Measurements from ENCODE around the gene DDX24. TPM values are rescaled to one million over a fixed set of nuclear protein-coding genes. Genes with fewer than 3 reads are reported as not detected.
A peak's percentile ranks its signal among the peaks of the same experiment; 100 is the strongest.

DDX24 gene
- polyA plus RNA-seq, 3 donors from 2014 or later = 60.8 to 208 (median 114) TPM

DNA sequence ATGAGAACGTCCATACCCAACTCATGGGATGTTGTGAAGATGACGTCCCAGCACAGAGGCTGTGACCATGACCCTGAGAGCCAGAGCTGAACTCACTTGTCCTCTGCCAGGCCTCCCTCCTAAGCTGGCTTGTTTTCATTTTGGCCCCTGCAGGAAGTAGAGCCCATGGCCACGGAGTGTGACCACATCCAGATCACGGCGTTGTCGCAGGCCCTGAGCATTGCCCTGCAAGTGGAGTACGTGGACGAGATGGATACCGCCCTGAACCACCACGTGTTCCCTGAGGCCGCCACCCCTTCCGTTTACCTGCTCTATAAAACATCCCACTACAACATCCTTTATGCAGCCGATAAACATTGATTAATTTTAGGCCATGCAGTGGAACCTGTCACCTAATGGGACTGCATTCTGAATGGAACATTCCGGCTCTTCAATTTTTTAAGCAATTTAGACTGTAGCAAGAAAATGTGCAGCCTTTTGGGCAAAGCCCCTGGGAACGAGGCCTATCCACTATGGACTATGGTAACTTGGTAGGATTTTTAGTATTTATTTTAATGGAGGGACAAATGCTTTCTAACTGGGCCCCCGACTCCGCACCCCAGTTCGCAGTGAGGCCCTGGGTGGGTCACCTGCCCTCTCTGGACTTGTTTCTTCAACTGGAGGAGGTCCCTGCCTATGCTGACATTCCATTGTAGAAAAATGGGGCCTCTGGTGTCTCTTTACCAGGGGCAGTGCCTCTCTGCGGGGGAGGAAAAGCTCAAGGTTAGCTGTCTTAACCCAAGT, 35.2 kb downstream of the DDX24 start:
- DNase-seq = no peak
- H3K36me3 Mint-ChIP-seq = peaks cover 14 to 24% (median 21%) of the 10 kb centered on the region in 3 donors
- peaks cover 0 to 2% of the 10 kb centered on the region in 2 donors for H3K4me1 Mint-ChIP-seq
- H3K27me3 Mint-ChIP-seq (ENCODE audit: low read depth in 3 of 3) = peaks cover 2 to 4% (median 3%) of the 10 kb centered on the region in 3 donors
- peak overlapping the region in 1 of 6 donors; percentile 25 for H3K27ac Mint-ChIP-seq
- no peak overlapping the region for H3K4me3 Mint-ChIP-seq
- H3K9me3 Mint-ChIP-seq = no peaks in the 10 kb centered on the region

DNA sequence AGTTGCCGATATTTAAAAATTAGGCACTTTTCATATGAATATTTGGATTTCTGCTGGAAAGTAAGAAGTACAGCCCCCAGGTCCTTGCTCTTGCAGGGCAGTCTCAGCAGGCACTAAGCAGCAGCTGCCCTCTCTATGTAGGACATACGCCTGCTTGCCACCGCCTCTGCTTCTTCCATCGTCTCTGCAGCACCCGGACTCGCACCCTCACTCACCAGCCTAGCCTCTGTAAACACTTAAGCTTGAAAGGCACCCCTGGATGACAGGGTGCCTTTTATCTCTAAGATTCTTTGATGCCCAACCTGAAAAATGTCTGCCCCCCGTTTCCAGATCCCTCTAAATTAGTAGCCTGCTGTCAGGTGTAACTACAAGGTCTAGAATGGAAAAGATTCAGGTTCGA, 35.9 kb downstream of the DDX24 start:
- Mint-ChIP-seq H3K27ac (peak overlapping the region in 1 of 6 donors; percentile 20), H3K36me3 (peaks cover 10 to 17% (median 17%) of the 10 kb centered on the region in 3 donors), H3K4me3 (no peak overlapping the region), H3K9me3 (no peaks in the 10 kb centered on the region), H3K4me1 (peaks cover 0 to 2% of the 10 kb centered on the region in 2 donors), H3K27me3 (ENCODE audit: low read depth in 3 of 3) (peaks cover 2 to 5% (median 3%) of the 10 kb centered on the region in 3 donors)
- no peak for DNase-seq

DNA sequence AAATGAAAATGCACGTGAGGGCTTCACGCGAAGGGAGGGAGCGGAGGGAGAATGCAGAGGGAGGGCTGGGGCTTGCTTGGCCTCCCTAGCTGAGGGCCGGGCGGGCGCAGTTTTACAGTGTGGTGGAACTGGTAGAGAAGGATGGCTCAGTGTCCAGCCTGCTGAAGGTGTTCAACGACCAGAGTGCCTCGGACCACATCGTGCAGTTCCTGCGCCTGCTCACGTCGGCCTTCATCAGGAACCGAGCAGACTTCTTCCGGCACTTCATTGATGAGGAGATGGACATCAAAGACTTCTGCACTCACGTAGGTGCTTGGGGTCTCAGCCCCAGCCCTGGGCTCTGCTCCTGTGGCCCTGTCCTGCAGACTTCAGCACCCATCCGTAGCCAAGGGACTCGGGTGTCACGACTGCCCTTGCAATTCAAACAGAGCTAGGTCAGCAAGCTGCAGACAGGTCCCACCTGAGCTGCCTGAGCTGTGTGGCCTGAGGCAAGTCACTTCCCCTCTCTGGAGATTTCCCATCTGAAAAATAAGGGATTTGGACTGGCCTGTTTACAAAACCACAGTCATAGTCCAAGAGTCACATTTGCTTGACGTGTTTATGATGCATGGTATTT, 36.4 kb downstream of the DDX24 start:
- Mint-ChIP-seq H3K36me3 (peaks cover 7 to 14% (median 13%) of the 10 kb centered on the region in 3 donors), H3K27ac (no peak overlapping the region), H3K27me3 (ENCODE audit: low read depth in 3 of 3) (peaks cover 2 to 5% (median 3%) of the 10 kb centered on the region in 3 donors), H3K9me3 (no peaks in the 10 kb centered on the region), H3K4me1 (peaks cover 0 to 2% of the 10 kb centered on the region in 2 donors), H3K4me3 (no peak overlapping the region)
- no peak for DNase-seq

DNA sequence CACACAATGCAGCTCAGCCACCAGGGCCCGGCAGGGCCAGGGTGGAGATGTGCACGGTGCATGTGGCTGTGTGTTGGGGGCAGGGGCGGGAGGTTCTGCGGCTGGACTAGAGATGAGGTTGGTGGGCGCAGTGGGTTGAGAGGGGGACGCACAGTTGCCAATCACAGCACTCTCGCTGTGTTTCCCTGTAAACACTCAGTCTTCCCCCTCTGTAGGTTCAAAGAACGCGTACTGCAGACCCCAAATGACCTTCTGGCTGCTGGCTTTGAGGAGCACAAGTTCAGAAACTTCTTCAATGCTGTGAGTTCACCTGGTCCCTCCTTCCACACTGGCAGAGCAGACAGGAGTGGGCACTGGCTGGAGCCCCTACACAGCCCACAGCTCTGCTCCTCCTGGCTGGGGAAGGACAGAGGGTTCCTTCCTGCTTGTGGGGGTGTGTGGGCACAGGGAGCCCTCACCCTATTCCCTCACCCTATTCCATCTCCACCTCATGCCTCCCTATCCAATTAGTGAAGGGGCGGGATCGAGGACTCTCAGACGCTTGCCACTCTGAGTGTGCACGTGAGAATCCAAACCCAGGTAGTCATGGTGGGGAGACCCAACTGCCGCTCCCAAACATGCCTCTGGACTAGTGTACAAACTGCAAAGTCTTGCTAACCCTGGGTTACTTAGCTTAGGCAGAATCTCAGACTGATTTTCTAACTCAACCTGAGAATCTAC, 37.1 kb downstream of the DDX24 start:
- no peak for DNase-seq
- Mint-ChIP-seq H3K4me1 (peaks cover 0 to 2% of the 10 kb centered on the region in 2 donors), H3K27ac (no peak overlapping the region), H3K4me3 (no peak overlapping the region), H3K27me3 (ENCODE audit: low read depth in 3 of 3) (peaks cover 2 to 5% (median 3%) of the 10 kb centered on the region in 3 donors), H3K36me3 (peaks cover 7 to 14% (median 13%) of the 10 kb centered on the region in 3 donors), H3K9me3 (no peaks in the 10 kb centered on the region)

DNA sequence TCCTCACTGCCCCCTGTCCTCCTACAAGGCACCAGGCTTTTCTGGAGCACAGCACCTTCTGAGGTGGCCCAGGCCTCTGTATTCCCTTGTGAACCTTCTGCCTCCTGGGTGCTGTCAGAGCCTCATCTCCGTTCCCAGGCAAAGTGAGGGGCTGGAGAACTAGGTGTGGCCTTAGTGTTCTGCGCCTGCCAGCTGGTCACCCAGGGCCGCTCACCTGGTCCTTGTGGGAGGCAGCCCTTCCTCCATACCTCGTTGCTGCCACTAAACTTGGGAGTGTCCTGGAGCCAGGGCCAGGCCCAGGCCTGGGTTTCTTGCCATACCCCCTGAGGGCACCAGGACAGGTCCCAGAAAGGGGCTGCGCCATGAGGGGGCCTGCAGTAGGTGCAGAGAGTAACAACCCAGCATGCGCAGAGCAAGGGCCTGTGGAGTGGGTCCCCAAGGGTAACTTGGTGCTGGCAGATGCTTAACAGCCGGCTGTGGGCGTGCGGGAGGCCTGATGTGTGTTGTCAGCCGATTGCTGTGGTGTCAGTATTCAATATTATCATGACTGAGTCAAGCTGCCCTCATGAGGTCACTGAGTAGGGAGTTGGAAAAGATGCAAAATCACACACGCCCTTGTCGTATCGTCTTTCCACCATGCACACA, 37.8 kb downstream of the DDX24 start:
- Mint-ChIP-seq H3K27me3 (ENCODE audit: low read depth in 3 of 3) (peaks cover 2 to 5% (median 3%) of the 10 kb centered on the region in 3 donors), H3K4me1 (peaks cover 0 to 2% of the 10 kb centered on the region in 2 donors), H3K27ac (no peak overlapping the region), H3K4me3 (no peak overlapping the region), H3K36me3 (peaks cover 4 to 12% (median 11%) of the 10 kb centered on the region in 3 donors), H3K9me3 (no peaks in the 10 kb centered on the region)
- DNase-seq = no peak

DNA sequence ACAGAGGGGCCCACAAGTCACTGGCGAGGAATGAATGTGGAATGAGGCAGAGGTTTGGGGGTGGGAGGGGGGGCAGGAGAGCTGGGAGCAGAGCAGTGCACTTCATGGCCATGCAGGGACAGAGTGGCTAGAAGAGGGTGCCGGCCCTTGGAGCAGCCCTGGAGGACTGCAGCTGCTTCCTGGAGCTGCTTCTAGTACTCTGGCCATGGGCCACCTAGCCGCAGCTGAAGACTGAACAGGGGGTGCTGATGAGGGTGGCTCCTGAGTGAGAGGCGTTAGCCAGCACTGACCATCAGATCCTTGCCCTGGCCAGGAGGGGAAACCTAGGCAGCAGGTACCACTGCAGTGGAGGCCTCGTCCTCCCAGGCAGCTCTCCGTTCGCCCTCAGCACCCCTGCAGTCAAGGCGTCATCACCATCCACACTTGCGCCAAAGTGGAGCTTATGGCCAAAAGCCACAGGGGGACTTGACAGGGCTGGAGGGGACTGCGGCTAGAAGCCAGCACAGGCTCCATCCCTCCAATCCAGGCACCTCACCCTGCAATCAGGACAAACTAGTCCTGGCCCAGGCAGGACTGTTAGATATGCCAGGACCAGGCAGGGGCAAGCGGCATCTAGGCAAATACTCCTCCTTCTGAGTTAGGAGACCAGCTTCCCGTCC, 38.4 kb downstream of the DDX24 start:
- H3K36me3 Mint-ChIP-seq = peaks cover 0 to 7% (median 6%) of the 10 kb centered on the region in 3 donors
- no peaks in the 10 kb centered on the region for H3K9me3 Mint-ChIP-seq
- H3K4me3 Mint-ChIP-seq = no peak overlapping the region
- H3K27ac Mint-ChIP-seq = no peak overlapping the region
- peaks cover 2 to 5% (median 3%) of the 10 kb centered on the region in 3 donors for H3K27me3 Mint-ChIP-seq (ENCODE audit: low read depth in 3 of 3)
- H3K4me1 Mint-ChIP-seq = peaks cover 0 to 2% of the 10 kb centered on the region in 2 donors
- DNase-seq = no peak

DNA sequence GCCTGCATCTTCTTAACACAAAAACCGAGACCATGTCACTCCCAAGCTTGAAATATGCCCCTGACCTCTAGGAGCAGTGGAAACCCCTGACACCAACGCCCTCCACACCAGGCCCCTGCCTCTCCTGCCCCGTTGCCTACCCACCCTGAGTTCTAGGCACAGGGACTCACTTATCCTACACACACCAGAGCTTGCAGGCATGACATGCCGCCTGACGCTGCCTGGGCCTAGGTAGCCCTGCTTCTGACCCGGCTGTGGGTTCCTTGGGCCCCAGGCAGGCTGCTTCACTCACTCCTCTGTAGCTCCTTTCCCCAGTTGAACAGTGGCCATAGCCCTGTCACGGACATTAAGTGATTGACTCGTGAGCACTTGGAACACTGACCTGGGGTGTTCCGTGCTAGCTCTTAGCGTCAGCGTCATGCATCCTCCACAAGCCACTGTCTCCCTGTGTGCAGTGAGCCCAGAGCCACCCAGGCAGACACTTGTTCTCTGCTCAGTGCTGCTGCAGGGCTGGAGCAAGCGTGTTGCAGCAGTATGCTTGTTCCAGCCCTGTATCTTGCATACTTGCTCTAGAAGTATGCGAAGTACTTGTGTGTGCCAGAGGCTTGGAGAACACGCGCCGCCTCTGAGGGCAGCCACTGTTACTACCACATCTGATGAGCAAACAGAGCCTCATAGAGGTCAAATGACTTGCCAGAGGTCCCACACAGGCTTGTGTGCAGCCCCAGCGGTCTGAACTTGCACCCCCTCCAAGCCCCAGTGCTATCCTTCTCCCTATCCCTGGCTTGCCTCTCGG, 39.3 kb downstream of the DDX24 start:
- H3K36me3 Mint-ChIP-seq = peaks cover 0 to 7% (median 6%) of the 10 kb centered on the region in 3 donors
- no peak overlapping the region for H3K4me3 Mint-ChIP-seq
- H3K27ac Mint-ChIP-seq = peak overlapping the region in 1 of 6 donors; percentile 0
- peaks cover 2 to 5% (median 3%) of the 10 kb centered on the region in 3 donors for H3K27me3 Mint-ChIP-seq (ENCODE audit: low read depth in 3 of 3)
- no peaks in the 10 kb centered on the region for H3K9me3 Mint-ChIP-seq
- no peak for DNase-seq
- H3K4me1 Mint-ChIP-seq = peaks cover 0 to 2% of the 10 kb centered on the region in 2 donors

DNA sequence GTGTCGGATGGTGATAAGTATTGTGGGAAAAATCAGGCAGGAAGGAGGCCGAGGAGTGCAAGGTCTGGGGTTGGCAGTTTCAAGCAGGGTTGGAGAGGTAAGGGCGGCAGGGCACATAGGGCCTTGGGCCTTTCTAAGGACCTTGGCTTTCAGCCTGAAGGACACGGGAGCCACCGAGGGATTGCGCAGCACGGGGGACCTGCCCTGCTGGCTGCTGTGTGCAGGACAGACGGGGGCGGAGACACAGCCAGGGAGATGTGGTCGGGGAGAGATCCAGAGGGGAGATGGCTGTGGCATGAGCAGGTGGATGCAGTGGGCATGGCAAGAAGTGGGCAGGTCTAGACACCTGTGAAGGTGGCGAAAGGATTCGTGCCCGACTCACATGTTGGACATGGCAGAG, 40.2 kb downstream of the DDX24 start:
- Mint-ChIP-seq H3K9me3 (no peaks in the 10 kb centered on the region), H3K36me3 (peaks cover 0 to 7% (median 6%) of the 10 kb centered on the region in 3 donors), H3K4me1 (peaks cover 0 to 4% of the 10 kb centered on the region in 2 donors), H3K4me3 (no peak overlapping the region), H3K27me3 (ENCODE audit: low read depth in 3 of 3) (peaks cover 2 to 5% (median 3%) of the 10 kb centered on the region in 3 donors), H3K27ac (no peak overlapping the region)
- DNase-seq = no peak

DNA sequence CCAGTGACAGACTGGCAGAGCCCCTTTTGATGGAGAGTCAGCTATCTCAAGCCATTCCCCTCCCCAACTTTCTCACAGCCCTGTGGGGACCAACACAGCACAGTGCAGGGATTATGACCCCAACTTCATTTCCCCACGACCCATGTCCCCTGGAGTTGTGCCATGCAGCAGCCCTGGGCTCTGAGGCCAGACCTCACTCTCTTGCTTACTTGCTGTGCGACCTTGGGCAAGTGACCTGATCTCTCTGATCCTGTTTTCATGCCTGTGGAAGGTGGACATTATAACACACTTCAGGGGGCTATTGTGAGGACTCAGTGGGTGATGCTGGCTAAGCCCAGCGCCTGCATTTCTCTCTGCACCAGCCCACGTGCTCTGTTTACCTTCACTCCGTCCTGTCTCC, 40.8 kb downstream of the DDX24 start:
- peaks cover 0 to 5% (median 3%) of the 10 kb centered on the region in 3 donors for H3K36me3 Mint-ChIP-seq
- H3K27ac Mint-ChIP-seq = no peak overlapping the region

DNA sequence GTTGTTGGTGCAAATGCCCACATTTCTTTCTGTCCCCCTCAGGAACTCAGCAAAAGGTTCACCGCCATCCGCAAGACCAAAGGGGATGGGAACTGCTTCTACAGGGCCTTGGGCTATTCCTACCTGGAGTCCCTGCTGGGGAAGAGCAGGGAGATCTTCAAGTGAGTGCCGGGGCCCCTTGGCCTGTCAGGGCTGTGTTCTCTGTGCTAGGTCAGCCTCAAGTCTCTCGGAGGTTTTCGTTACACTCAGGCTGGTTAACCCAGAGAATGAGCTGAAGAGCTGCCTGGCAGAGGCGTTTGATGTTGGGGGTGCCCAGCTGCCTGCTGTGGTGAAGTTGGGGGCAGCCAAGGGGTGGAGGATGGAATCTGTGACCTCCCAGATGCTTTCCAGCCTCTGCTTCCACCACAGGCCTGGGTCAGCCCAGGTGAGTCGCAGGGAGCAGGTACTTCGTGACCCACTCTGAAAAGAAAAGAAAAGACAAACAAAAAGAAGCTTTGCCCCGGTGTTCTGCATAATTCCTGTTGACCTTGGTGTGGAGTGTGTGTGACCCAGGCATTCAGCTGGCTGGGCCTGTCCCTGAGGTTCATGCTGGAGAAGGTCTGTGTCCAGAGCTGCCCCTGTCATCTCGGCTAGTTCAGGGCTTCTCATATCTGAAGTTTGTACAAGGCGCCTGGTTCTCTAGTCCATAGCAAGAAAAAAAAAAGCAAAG, 41.9 kb downstream of the DDX24 start:
- H3K4me3 Mint-ChIP-seq = no peak overlapping the region
- no peak for DNase-seq
- H3K27me3 Mint-ChIP-seq (ENCODE audit: low read depth in 3 of 3) = peaks cover 0 to 5% (median 3%) of the 10 kb centered on the region in 3 donors
- no peak overlapping the region for H3K27ac Mint-ChIP-seq
- H3K36me3 Mint-ChIP-seq = no peaks in the 10 kb centered on the region
- no peaks in the 10 kb centered on the region for H3K9me3 Mint-ChIP-seq
- peaks cover 0 to 4% of the 10 kb centered on the region in 2 donors for H3K4me1 Mint-ChIP-seq

More for the DNA sequence above, 40.8 kb downstream of the DDX24 start:
- Mint-ChIP-seq H3K4me1 (peaks cover 0 to 4% of the 10 kb centered on the region in 2 donors), H3K27me3 (ENCODE audit: low read depth in 3 of 3) (peaks cover 2 to 5% (median 3%) of the 10 kb centered on the region in 3 donors), H3K9me3 (no peaks in the 10 kb centered on the region), H3K4me3 (no peak overlapping the region)
- no peak for DNase-seq

DNA sequence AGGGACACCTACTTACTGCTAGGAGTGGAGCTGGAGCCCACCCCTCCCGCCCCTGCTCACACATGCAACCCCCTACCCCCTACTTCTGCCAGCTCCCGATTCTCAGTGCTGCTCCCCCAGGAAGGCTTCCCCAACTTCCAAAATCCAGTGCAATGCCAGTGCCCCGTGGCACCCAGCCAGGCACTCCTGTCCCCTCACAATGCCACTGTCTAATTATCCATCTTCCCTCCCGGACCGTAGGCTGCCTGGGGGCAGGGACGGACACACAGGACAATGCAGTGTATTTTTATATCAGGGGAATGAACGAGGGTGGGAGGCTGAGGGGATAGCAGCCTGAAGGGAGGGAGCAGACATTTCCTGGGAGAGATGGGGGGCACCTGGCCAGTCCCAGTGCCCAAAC, 42.5 kb downstream of the DDX24 start:
- Mint-ChIP-seq H3K27ac (no peak overlapping the region), H3K9me3 (no peaks in the 10 kb centered on the region), H3K4me3 (no peak overlapping the region), H3K36me3 (no peaks in the 10 kb centered on the region), H3K27me3 (ENCODE audit: low read depth in 3 of 3) (peaks cover 0 to 5% (median 3%) of the 10 kb centered on the region in 3 donors), H3K4me1 (peaks cover 0 to 2% of the 10 kb centered on the region in 2 donors)
- DNase-seq = no peak

DNA sequence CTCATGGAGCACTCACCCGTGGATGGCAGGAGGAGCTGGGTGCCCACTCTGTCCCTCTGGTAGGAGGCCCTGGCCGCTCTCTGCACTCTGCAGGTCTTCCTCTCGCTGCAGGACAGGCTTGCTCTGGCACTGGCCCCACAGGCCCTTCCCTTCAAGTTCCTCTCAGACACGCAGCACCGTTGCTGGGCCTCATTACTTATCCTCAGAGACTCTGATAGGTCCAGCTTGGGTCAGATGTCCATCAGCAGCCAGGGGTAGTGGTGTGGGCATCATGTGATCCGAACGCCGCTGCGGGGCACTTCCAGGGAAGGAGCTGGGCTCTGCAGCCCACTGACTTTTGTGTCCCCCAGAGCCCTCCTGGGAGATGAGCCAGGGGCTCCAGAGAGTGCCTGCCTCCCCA, 43.0 kb downstream of the DDX24 start:
- Mint-ChIP-seq H3K4me1 (peaks cover 0 to 2% of the 10 kb centered on the region in 2 donors), H3K27me3 (ENCODE audit: low read depth in 3 of 3) (peaks cover 0 to 2% (median 0%) of the 10 kb centered on the region in 3 donors), H3K4me3 (no peak overlapping the region), H3K27ac (no peak overlapping the region), H3K9me3 (no peaks in the 10 kb centered on the region), H3K36me3 (no peaks in the 10 kb centered on the region)
- no peak for DNase-seq
